Loucy (cell line): ENCODE data around the gene HOXA6.

Experiments
- CTCF ChIP-seq: fragments of 200-600 bp; sonication (generic); conservative IDR thresholded peaks from 2 replicates; pipeline ENCODE4 v1.5.1; 2014; ENCODE audit warnings: mild to moderate bottlenecking, antibody characterized with exemption, low read length
- EZH2phosphoT487 ChIP-seq: fragments of 200-600 bp; IDR thresholded peaks from 2 replicates; pipeline ENCODE4 v1.6.1; 2018; ENCODE audit warnings: antibody characterized with exemption, mild to moderate bottlenecking, moderate library complexity, borderline replicate concordance

DNA sequence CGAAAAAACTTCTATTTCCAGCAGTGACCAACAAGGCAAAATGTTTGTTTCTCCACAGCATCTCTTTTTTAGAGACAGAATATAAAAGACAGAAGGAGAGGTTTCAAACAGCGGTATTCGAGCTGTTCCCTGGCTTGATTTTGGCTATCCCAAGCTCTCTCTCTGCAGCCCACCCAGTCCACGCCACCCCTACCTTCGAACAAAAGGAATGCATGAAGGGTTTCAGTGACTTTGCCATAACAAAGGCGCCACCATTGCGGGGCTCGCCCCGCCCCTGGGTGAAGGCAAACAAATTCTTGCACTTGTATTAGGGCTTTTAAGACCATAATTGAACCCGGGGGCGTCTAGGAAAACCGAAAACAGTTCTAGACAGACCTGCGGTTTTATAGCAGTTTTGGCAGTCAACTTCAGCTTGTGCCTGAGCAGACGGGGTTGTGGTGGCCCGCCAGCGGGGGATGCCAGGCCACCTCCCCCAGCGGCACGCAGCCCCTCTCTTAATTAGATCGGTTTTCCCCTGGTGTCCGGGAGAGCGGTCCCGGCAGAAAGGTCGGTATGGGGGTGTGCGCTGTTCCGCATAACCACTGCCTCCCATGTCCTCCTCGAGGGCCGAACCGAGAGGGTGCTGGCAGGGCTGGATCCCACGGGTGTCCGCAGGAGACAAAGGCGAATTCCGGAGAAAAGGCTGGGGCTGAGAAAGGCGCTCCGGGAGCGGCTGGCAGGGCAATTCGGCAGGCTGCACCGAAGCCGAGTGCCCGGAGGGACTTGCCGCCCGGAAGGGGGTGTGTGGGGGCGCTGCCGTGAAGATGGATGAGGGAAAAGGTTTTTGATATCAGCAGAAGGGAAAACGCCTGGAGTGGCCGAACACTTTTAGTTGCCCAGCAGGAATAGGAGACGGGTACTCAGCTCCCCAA is 40.2 kb upstream of the HOXA6 start:
- TF ChIP-seq CTCF = no peak; the same call in 1 of the 2 replicates
- TF ChIP-seq EZH2phosphoT487 = no peak
